ENCODE results near the gene POU6F2. TPM values are rescaled to one million over a fixed set of nuclear protein-coding genes. Genes with fewer than 3 reads are reported as not detected.

Gene POU6F2
- total RNA-seq, 1 donor: under 0.01 TPM

- peak; percentile 16 for DNase-seq (ENCODE audit: low read depth)
- no peak for TF ChIP-seq CTCF (IDR thresholded peaks at IDR 0.05; ENCODE audit: insufficient read depth, low read depth, low read length)
Measured at GRCh38 chr7:39428221-39428620, 450.5 kb downstream of the POU6F2 start.

GRCh38 chr7:39429421-39429820 lies 451.7 kb downstream of the POU6F2 start:
- no peak for DNase-seq (ENCODE audit: low read depth)
- H3K4me3 ChIP-seq (ENCODE audit: low read depth, low read length): no peak overlapping the region
- TF ChIP-seq CTCF (IDR thresholded peaks at IDR 0.05; ENCODE audit: insufficient read depth, low read depth, low read length): no peak

More at GRCh38 chr7:39428221-39428620, 450.5 kb downstream of the POU6F2 start:
- H3K4me3 ChIP-seq (ENCODE audit: low read depth, low read length): no peak overlapping the region

- no peak for DNase-seq (ENCODE audit: low read depth)
- TF ChIP-seq CTCF (IDR thresholded peaks at IDR 0.05; ENCODE audit: insufficient read depth, low read depth, low read length): no peak
Measured at GRCh38 chr7:39430441-39430840, 452.7 kb downstream of the POU6F2 start.

GRCh38 chr7:39430909-39431641 lies 453.4 kb downstream of the POU6F2 start:
- DNase-seq (ENCODE audit: low read depth): no peak
- no peak overlapping the region for H3K4me3 ChIP-seq (ENCODE audit: low read depth, low read length)
- TF ChIP-seq CTCF (IDR thresholded peaks at IDR 0.05; ENCODE audit: insufficient read depth, low read depth, low read length): no peak

More at GRCh38 chr7:39430441-39430840, 452.7 kb downstream of the POU6F2 start:
- no peak overlapping the region for H3K4me3 ChIP-seq (ENCODE audit: low read depth, low read length)

GRCh38 chr7:39432368-39432767 lies 454.7 kb downstream of the POU6F2 start:
- TF ChIP-seq CTCF (IDR thresholded peaks at IDR 0.05; ENCODE audit: insufficient read depth, low read depth, low read length): no peak
- no peak overlapping the region for H3K4me3 ChIP-seq (ENCODE audit: low read depth, low read length)
- no peak for DNase-seq (ENCODE audit: low read depth)

- no peak for TF ChIP-seq CTCF (IDR thresholded peaks at IDR 0.05; ENCODE audit: insufficient read depth, low read depth, low read length)
- no peak overlapping the region for H3K4me3 ChIP-seq (ENCODE audit: low read depth, low read length)
- no peak for DNase-seq (ENCODE audit: low read depth)
Measured at GRCh38 chr7:39432807-39433416, 455.2 kb downstream of the POU6F2 start.

Data from fibroblast of villous mesenchyme (primary cell).